RWPE2 (cell line): ENCODE measurements around the gene INO80C.

Experiments
- ATAC-seq: fragments of 200-7000 bp; cut with Tn5 transposase; 3 replicates; pipeline ENCODE4 v1.9.1; 2021; ENCODE audit warnings: low read depth
- DNase-seq: peaks from one replicate; pipeline ENCODE4 v3.0.0-alpha.2; 2020; ENCODE audit warnings: low spot score
- H3K27ac ChIP-seq: fragments of 450-650 bp; 2 replicates; pipeline ENCODE4 v1.5.1; 2017; ENCODE audit warnings: mild to moderate bottlenecking; ENCODE audit not compliant: poor library complexity, severe bottlenecking
- H3K27me3 ChIP-seq: fragments of 250-450 bp; sonication (Bioruptor Pico); 2 replicates; pipeline ENCODE4 v1.5.1; 2021; ENCODE audit warnings: mild to moderate bottlenecking, moderate library complexity; ENCODE audit not compliant: insufficient read depth, poor library complexity, severe bottlenecking
- H3K36me3 ChIP-seq: fragments of 250-450 bp; sonication (Bioruptor Pico); 2 replicates; pipeline ENCODE4 v1.5.1; 2020; ENCODE audit warnings: low read depth, mild to moderate bottlenecking, moderate library complexity
- H3K4me1 ChIP-seq: fragments of 250-450 bp; sonication (Bioruptor Pico); 2 replicates; pipeline ENCODE4 v1.5.1; 2021; ENCODE audit warnings: mild to moderate bottlenecking, moderate library complexity; ENCODE audit not compliant: insufficient read depth, poor library complexity, severe bottlenecking
- H3K4me3 ChIP-seq: fragments of 250-450 bp; sonication (Bioruptor Pico); 2 replicates; pipeline ENCODE4 v1.5.1; 2021; ENCODE audit warnings: mild to moderate bottlenecking, moderate library complexity; ENCODE audit not compliant: severe bottlenecking
- H3K9me3 ChIP-seq: fragments of 250-450 bp; sonication (Bioruptor Pico); 2 replicates; pipeline ENCODE4 v1.5.1; 2021; ENCODE audit warnings: mild to moderate bottlenecking, moderate library complexity; ENCODE audit not compliant: severe bottlenecking
- TF ChIP-seq, protein P1 (sequence below): fragments of 450-650 bp; IDR thresholded peaks from one replicate; pipeline ENCODE4 v1.5.1; 2017; ENCODE audit warnings: mild to moderate bottlenecking, moderate library complexity; ENCODE audit not compliant: poor library complexity, severe bottlenecking

The INO80C gene

DNA sequence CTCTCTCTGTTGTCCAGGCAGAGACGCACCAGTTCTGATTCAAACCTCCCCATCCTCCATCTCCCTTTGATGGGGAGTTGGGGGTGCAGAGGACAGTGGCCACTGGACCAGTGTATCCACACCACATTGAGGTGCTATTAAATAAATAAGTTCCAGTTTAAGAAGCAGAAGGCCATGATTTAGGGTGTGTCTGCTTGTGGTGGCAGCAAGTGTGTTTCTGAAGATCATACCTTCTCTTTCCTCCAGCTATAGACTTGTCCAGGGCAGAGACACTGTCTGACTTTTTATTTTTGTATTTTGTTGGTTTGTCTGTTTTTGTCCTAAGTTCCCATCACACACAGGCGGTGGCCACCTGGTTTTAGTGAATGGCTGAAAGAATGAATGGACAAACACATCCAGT, 16.5 kb upstream of the INO80C start:
- no peak for DNase-seq
- Histone ChIP-seq H3K27me3 (no peaks in the 10 kb centered on the region), H3K9me3 (no peaks in the 10 kb centered on the region), H3K4me3 (no peak overlapping the region), H3K4me1 (peaks cover 12% of the 10 kb centered on the region), H3K36me3 (no peaks in the 10 kb centered on the region), H3K27ac (peak overlapping the region; percentile 66)
- TF ChIP-seq, protein P1, sequence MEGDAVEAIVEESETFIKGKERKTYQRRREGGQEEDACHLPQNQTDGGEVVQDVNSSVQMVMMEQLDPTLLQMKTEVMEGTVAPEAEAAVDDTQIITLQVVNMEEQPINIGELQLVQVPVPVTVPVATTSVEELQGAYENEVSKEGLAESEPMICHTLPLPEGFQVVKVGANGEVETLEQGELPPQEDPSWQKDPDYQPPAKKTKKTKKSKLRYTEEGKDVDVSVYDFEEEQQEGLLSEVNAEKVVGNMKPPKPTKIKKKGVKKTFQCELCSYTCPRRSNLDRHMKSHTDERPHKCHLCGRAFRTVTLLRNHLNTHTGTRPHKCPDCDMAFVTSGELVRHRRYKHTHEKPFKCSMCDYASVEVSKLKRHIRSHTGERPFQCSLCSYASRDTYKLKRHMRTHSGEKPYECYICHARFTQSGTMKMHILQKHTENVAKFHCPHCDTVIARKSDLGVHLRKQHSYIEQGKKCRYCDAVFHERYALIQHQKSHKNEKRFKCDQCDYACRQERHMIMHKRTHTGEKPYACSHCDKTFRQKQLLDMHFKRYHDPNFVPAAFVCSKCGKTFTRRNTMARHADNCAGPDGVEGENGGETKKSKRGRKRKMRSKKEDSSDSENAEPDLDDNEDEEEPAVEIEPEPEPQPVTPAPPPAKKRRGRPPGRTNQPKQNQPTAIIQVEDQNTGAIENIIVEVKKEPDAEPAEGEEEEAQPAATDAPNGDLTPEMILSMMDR = no peak
- no peak for ATAC-seq

DNA sequence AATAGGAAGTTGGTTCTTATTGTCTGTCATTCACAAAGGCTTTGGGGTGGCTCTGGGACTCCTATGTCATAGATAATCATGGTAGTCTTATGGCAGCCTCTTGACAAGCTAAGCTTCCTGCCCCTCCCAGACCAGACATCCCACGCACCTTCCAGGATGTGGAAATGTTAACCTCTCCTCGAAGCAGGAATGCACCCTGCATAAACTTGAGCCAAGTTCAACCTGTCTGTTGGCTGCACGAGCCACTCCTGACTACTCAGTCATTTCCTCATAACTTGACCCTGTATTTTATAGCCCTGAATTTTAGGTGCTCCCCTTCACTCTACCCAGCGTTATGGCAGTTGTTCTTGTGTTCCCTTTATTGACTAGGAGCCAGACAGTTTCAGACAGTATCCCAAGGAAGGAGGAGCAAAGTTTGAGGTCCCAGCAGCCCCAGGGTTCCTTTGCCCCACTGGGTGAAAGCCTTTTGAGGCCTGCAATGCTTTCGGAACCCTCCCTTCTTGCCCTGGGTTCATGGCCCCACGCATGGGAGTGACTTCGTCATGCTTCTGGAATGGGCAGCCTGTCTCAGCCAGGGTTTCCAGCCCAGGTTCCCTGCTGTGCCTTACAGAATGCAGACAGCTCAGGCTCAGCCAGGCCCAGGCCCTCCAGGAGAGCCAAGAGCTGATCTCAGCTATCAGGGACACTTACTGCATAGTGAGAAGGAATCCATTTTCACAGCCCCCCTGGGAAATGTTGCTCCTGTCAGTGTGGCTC, 15.6 kb upstream of the INO80C start:
- ATAC-seq (peak; percentile 82), DNase-seq (no peak)
- peak overlapping the region; percentile 66 for H3K27ac ChIP-seq
- no peaks in the 10 kb centered on the region for H3K27me3 ChIP-seq
- no peak overlapping the region for H3K4me3 ChIP-seq
- H3K4me1 ChIP-seq = peaks cover 12% of the 10 kb centered on the region
- TF ChIP-seq, protein P1 = no peak
- no peaks in the 10 kb centered on the region for H3K9me3 ChIP-seq
- no peaks in the 10 kb centered on the region for H3K36me3 ChIP-seq

DNA sequence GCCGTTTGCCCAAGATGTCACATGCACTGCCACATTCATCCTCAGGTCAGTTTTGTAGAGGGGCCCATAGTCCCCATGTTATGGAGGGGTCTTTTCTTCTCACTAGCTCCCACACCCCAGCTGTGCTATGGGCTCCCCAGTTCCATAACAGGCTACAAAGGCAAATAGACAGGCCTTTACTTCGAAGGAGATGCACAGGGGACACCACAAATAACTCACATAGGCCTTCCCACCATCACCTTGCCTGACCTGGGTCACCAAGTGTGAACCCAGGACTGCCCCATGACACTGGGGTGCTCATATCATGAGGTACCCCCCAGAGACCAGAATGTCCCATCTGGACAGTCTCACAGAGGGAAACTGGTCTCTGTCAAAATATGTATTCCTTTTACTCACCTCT, 15.0 kb upstream of the INO80C start:
- no peaks in the 10 kb centered on the region for H3K9me3 ChIP-seq
- no peaks in the 10 kb centered on the region for H3K36me3 ChIP-seq
- no peaks in the 10 kb centered on the region for H3K27me3 ChIP-seq
- ATAC-seq = no peak
- H3K27ac ChIP-seq = peak overlapping the region; percentile 66
- peaks cover 12% of the 10 kb centered on the region for H3K4me1 ChIP-seq
- no peak overlapping the region for H3K4me3 ChIP-seq
- no peak for DNase-seq
- TF ChIP-seq, protein P1 = no peak

DNA sequence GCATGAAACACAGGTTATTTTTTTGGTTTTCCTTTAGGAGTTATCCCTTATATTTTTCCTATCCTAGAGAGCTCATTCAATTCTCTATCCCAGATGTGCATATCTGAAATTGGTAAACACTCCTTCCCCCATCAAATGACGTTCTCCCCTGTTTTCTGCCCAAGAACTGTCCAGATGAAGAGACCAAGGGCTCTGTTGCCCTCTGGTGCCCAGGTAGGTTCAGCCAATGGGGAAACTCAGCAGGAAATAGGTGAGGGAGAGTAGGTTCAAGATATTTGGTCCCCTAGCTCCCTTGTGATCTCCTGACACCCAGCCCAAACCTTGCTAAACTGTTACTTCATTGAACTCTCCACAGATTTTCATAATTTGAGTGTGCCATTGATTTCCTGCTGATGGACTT, 14.1 kb upstream of the INO80C start:
- no peak overlapping the region for H3K4me3 ChIP-seq
- no peaks in the 10 kb centered on the region for H3K9me3 ChIP-seq
- H3K27ac ChIP-seq = no peak overlapping the region
- TF ChIP-seq, protein P1 = peak; percentile 35
- ATAC-seq = no peak
- no peak for DNase-seq
- H3K27me3 ChIP-seq = no peaks in the 10 kb centered on the region
- H3K36me3 ChIP-seq = no peaks in the 10 kb centered on the region
- H3K4me1 ChIP-seq = peaks cover 12% of the 10 kb centered on the region

DNA sequence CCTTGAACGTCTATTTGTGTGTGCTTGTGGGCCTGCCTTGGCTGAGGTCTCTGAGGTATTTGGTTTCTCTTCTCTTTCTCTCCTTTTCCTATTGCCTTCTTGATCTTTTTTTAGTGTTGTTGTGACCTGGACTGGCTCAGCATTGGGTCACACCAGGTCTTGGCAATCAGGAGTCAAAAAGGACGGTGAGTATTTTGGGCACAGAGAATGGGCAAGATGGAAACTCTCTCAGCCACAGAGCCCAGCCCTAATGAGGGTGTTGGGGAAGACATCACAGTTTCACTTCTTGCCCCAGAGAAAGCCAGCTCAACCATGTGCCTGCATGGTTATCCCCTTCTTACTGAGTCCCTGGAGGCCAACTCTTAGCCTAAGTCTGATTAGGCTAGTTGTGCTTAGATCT, 13.7 kb upstream of the INO80C start:
- no peak for DNase-seq

More for the DNA sequence above, 13.7 kb upstream of the INO80C start:
- Histone ChIP-seq H3K27ac (no peak overlapping the region), H3K9me3 (no peaks in the 10 kb centered on the region), H3K4me1 (peaks cover 12% of the 10 kb centered on the region), H3K27me3 (no peaks in the 10 kb centered on the region), H3K4me3 (no peak overlapping the region), H3K36me3 (no peaks in the 10 kb centered on the region)
- no peak for ATAC-seq
- TF ChIP-seq, protein P1 = no peak
